ENCODE data around the gene STRN.
"Not testable (repeated sequence)": the region's sequence is repeated elsewhere in the genome, so short reads cannot be mapped to it uniquely, and the experiment has no call there.

STRN gene

DNA sequence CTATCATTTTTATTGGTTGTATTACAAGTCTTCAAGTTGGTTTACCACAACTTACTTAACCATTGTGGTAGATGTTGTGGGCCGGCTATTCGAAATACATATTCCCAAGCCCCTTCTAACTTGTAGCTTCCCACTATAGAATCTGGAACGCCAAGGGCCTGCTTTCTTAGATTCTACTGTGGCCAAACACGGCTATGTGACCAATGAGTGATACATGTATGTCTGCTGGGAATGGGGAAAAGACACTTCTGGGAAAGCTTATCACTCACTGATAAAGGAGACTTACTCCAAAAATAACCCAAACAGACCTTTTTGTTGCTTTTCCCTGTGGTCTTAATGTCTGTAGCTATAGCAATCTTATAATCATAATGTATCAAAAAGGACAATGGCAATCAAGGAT is 24.5 kb downstream of the STRN start:
- TF ChIP-seq, protein P1, sequence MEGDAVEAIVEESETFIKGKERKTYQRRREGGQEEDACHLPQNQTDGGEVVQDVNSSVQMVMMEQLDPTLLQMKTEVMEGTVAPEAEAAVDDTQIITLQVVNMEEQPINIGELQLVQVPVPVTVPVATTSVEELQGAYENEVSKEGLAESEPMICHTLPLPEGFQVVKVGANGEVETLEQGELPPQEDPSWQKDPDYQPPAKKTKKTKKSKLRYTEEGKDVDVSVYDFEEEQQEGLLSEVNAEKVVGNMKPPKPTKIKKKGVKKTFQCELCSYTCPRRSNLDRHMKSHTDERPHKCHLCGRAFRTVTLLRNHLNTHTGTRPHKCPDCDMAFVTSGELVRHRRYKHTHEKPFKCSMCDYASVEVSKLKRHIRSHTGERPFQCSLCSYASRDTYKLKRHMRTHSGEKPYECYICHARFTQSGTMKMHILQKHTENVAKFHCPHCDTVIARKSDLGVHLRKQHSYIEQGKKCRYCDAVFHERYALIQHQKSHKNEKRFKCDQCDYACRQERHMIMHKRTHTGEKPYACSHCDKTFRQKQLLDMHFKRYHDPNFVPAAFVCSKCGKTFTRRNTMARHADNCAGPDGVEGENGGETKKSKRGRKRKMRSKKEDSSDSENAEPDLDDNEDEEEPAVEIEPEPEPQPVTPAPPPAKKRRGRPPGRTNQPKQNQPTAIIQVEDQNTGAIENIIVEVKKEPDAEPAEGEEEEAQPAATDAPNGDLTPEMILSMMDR (IDR thresholded peaks at IDR 0.05; ENCODE audit: extremely low read depth, missing control alignments): no peak
- DNase-seq (ENCODE audit: low spot score): no peak

DNA sequence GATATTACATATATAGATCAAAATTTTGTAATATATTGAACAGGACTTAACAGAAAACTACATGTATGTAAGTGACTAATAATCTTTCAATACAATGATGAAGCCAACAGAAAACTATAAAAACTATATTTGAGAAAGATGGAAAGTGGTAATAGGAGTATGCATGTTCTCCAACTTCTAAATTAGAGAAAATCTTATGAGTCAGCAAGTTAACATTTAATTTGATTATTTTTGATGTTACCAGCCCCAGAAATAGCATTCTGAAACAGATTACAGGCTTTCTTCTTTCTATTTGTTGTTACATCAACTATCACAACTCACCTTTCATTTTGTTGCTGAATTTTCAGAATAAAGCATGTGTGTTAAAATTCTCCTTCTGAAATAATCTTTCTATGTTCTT is 29.8 kb downstream of the STRN start:
- DNase-seq (ENCODE audit: low spot score): not testable (repeated sequence)

DNA sequence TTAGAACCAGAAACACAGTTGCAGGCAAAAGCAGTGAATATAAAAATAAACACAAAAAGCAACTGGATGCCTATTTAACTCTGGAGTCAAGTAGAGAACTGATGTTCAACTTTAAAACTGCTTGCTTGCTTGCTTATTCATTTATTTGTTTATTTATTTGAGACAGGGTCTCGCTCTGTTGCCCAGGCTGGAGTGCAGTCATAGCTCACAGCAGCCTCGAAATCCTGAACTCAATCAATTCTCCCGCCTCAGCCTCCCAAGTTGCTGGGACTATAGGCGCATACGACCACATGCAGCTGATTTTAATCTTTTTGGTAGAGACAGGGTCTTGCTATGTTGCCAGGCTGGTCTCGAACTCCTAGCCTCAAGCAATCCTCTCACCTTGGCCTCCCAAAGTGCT is 34.6 kb downstream of the STRN start:
- DNase-seq (ENCODE audit: low spot score): not testable (repeated sequence)

DNA sequence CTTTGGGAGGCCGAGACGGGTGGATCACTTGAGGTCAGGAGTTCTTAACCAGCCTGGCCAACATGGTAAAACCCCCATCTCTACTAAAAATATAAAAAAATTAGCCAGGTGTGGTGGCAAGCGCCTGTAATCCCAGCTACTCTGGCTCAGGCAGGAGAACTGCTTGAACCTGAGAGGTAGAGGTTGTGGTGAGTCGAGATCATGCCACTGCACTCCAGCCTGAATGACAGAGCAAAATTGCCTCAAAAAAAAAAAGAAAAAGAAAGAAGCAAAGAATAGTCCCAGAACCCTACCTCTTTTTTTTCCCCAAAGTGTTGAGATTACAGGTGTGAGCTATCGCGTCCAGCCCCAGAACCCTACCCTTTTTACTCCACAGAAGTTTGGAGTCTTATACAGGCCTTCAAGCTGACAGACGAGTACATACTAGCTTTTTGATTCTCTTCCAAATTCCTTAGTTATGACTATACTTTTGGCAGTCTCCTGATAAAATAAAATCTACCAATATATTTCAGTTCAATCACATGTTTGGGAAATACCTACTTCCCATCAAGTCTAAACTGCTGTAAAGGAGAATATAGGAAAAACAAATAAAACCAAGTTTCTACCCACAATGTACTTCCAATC is 35.4 kb downstream of the STRN start:
- not testable (repeated sequence) for DNase-seq (ENCODE audit: low spot score)

DNA sequence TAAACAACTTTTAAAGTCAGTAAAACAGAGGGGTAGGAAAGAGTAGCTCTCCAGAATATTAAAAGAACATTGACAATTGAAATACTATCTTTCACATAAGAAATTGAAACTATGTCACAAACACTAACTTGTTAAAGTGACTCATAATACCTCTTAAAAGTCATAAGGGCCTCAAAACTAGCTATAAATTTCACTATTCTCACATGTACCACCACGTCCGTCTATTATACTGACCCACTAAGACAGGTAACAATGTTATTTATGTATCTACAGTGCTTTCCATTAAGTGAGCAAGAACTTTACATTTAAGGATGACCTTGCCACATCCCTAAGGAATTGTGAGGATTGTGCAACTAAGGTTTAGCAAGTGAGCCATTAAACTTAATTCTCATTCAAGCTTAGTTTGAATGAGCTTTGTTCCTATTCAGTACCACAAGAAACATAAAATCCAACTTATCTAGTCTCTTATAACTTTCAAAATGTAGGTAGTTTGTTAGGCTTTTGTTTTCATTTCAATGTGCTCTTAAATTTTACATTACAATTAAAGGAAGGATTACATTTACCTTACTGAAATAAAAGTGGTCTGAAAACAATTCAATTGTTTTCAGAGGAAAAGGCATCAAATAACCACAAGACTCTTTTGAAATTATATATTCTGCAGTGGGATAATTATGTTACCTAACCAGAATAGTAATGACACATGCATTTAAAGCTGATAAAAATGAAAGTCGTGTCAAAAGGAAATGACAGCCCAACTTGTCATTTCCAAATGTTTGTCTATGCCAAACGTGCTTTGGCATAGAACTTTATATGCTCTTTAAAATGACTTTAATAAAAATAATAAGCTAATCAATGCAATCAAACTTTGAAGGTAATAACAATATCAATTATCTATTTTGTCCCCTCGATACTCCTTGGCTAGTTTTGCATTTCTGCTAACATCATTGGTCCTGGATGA is 39.9 kb downstream of the STRN start:
- DNase-seq (ENCODE audit: low spot score): not testable (repeated sequence)

DNA sequence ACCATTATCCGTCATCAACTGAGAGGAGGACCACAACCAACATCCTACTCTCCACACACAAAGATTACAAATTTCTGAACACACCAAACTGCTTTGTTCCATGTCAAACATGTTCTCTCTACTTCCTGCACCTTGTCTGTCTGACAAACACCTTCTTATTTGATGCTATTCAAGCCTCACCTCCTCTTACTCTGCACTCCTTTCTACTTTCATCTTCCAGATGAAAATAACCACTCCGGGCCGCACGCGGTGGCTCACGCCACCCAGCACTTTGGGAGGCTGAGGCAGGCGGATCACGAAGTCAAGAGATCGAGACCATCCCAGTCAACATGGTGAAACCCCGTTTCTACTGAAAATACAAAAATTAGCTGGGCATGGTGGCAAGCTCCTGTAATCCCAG is 43.7 kb downstream of the STRN start:
- DNase-seq (ENCODE audit: low spot score): not testable (repeated sequence)

DNA sequence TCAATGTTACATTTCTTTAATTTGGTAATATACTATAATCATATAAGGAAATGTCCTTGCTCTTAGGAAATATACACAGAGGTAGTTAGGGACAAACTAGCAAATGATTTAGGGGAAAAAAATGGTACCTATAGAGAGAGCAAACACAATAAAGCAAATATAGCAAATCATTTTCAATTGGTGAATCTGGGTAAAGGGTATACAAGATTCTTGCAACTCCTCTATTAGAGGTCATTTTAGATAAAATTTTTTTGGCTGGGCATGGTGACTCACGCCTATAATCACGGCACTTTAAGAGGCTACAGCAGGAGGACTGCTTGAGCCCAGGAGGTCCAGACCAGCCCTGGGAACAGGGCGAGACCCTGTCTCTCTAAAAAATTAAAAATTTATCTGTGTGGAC is 44.4 kb downstream of the STRN start:
- TF ChIP-seq, protein P1 (IDR thresholded peaks at IDR 0.05; ENCODE audit: extremely low read depth, missing control alignments): no peak
- DNase-seq (ENCODE audit: low spot score): no peak

DNA sequence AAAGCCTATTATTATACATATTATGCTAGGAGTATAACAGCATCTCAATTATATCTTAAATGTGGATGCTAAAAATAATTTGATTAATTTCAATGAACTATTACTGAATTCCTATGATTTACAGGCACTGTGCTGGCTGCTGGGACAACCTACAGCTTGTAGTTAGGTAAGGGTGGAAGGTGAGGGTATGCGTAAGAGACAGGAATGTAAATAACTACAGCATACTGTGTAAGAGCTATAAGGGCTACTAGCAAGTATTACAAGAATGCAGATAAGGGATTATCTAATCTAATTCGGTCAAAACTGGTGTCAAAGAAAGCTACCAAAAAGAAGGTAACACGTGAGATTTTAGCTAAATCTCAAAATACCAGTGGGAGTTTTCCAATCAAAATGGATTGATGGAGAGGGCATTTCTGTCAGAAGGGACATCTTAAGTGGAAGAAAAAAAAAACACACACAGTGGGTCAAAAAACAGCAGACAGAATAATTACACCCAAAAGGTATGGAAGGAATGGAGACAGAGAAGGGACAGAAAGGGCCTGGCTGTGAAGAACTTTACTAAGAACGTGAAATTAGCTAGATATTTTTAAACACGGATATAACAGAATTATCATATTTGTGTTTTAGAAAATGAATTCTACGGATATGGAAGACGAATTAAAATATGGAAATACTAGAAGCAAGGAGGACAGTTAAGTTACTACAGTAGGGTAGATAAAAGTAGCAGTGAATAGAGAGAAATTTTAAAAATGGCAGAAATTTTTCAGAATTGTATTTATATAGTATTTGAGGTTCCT is 47.1 kb downstream of the STRN start:
- TF ChIP-seq, protein P1 (IDR thresholded peaks at IDR 0.05; ENCODE audit: extremely low read depth, missing control alignments): no peak

DNA sequence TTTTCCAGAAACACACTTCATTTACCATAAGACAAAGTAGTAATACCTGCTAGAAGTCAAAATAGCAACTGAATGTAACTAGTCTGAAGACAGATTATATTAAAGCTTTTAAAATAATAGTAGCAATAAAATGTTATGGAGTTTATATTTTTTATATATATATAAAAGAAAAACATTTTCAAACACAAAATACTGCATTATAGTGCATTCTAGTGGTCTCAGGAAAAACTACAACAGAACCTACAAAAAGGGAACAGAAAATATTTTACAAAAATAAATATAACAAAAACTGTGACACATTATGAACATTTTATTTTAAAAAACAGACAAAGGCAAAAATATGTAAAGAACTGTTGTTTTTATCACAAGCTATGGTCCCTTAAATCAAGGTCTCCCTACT is 48.0 kb downstream of the STRN start:
- TF ChIP-seq, protein P1 (IDR thresholded peaks at IDR 0.05; ENCODE audit: extremely low read depth, missing control alignments): no peak
- no peak for DNase-seq (ENCODE audit: low spot score)

More for the DNA sequence above, 47.1 kb downstream of the STRN start:
- DNase-seq (ENCODE audit: low spot score): no peak

DNA sequence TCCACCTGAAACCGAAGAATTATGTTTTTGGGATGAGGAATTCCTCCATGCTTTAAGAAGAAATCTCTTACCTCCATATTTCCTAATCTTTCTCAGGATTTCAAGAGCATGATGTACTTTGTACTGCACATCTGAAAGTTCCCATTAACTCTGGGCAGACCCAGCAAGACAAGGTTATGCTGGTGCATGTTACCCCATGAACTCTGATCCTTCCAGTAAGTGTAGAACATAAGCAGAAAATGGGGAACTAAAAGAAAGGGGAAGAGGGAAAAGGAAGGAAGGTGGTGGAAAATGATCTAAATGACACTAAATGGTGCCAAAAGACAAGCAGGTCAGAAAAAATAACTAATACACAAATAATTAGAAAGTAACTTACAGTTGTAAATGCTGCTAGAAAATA is 50.7 kb downstream of the STRN start:
- DNase-seq (ENCODE audit: low spot score): no peak
- TF ChIP-seq, protein P1 (IDR thresholded peaks at IDR 0.05; ENCODE audit: extremely low read depth, missing control alignments): no peak
